Measurements from ENCODE around the gene COA8.

DNA sequence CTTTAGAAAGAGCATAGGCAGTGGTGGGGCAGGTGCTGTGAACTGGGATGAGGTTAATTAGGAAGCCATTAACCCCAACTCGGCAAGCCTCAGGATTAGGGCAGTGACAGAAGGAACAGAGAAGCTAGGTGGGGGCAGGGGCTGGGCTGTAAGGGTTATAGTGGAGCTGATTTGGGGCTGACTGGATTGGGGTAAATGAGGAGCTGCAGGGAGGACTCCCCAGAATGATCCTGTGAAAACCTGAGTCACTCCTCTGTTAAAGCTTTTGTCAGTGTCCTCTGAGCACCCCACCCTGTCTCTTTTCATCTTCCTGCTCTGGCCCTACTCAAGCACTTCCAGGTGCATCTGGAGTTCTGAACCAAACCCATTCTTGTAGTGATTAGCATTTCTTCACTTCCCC, 70.6 kb downstream of the COA8 start:
- TF ChIP-seq GATA2 (IDR thresholded peaks at IDR 0.05; ENCODE audit: low read depth, low read length) = no peak
- TF ChIP-seq GATA3 (IDR thresholded peaks at IDR 0.05; ENCODE audit: low read depth, low read length) = no peak
